Smooth muscle cell of the brain vasculature (primary cell): ENCODE data around the gene CDCA4.

ENCODE experiments used
- DNase-seq: peaks from one replicate; pipeline ENCODE4 v3.0.0-alpha.2; 2012; ENCODE audit warnings: low read depth, low spot score

CDCA4 gene

DNA sequence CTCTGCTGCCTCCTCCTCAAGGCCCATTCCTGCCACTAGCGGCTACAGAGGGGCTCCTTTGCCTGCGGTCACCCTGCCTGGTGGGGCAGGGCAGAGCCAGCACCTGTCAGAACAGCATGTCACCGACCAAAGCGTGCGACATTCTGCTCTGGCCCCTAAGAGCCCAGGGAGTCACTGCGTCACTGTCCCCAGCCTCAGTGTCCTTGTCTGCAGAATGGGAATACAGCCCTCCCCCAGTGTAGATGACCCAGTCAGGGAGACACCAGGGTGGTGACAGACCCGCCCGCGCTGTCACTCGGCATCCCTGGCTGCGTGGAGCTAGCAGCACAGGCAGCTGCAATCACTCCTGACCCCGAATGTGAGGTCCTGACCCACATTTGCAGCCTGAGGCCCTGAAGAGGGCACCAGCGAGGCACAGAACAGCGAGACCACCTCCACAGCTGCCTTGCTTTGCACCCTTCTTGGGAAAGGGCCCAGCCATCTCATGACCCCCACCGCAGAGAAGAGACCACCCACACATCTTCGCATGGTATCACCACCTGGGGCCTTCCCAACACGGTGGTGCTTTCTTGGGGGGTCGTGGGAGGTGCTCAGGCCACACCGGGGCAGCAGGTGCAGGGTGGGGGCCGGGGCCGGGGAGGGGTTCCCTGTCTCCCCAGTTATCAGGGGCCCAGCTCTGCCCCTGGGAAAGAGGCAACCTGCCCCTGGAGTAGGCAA lies 45.2 kb downstream of the CDCA4 start:
- DNase-seq: no peak

DNA sequence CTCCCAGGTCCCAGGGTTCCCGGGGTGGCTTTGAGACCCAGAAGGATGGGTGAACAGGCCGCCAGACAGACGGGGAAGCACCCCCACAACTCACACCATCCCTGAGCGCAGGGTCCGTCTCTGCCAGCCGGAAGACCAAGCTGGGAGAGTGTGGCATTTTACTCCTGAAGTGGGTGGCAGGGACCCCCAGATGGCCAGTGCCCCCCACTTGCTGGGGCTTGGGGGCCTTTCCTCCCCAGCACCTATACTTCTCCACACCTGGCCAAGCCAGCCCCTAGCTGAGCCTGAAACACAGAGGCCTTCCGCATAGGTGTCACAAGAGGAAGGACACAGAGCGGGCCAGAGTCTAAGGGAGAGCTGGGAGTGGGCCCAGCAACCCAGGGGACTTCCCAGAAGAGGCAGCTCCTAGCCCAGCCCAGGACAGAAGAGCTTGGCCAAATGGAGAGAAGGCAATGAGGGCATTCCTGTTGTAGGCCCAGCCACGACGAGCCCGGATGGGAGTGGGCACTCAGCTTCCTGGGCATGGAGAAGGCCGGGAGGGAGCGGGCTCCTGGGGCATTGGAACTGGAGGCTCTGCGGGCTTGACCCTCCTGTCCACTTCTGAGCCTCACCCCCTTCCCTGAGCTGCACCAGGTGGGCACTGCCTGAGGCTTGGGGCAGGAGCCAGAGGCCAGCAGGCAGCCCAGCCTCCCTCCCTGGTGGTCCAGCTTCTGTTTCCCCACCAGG lies 46.1 kb downstream of the CDCA4 start:
- DNase-seq: no peak

DNA sequence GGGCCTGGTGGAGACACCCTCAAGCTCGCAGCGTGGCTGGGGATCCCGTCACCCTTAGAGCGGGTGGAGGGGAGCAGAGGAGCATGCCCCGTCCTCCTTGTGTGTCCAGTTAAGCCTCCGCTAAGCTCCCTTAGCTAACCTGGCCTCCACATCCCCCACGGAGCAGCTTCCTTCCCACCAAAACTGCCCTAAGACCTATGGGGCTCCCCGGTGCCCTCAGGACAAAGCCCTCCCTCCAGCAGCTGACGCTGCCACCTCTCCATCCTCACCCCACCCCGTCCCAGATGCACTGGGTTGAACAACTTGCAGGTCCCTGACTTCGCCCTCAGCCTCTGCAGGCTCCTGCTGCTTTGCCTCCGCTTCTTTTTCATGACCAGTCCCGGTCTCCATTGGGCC lies 46.7 kb downstream of the CDCA4 start:
- no peak for DNase-seq

DNA sequence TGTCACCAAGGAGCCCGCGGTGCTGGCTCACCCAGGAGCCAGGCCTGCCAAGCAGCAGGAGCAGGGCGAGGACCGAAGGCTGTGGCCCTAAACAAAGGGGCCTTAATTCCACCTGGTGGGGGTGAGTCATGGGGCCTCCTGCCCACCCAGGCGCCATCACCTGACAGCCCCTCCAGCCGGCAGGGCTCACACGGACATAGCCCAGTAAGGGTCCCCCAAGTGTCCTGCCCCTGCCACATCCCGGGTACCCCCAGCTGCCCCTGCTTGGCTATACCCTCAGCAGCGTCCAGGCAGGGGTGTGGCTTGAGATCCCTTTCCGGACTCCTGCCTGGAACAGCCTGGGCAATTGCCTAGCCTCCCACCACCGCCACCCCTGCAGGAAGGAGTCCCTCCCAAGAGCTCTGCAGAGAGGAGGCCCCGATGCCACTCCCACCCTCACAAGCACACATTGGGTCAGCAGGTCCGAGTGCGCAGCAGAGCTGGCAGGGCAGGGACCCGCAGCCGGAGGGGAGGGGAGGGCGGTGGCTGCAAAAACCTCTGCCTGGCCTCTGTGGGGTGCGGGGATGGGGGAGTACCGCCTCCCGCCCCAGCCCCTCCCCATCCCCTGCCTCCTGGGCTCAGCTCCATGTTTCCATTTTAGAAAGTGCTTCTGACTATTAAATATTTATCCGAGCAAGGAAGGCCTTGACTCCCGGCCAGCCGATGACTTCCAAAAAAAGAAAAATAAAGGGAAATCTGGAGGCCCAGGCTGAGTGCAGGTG lies 47.3 kb downstream of the CDCA4 start:
- no peak for DNase-seq

DNA sequence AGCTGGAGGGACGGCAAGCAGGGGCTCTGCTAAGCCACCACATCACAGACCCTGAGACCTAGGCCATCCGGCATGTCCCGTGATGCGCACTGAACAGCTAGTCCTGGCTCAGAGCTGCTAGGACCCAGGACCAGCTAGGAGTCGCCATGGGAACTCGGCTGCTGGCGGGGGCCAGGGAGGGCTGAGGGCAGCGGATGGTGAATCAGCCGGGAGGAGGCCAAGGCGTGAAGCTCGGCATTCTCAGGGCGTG lies 47.8 kb downstream of the CDCA4 start:
- DNase-seq: peak; percentile 84

DNA sequence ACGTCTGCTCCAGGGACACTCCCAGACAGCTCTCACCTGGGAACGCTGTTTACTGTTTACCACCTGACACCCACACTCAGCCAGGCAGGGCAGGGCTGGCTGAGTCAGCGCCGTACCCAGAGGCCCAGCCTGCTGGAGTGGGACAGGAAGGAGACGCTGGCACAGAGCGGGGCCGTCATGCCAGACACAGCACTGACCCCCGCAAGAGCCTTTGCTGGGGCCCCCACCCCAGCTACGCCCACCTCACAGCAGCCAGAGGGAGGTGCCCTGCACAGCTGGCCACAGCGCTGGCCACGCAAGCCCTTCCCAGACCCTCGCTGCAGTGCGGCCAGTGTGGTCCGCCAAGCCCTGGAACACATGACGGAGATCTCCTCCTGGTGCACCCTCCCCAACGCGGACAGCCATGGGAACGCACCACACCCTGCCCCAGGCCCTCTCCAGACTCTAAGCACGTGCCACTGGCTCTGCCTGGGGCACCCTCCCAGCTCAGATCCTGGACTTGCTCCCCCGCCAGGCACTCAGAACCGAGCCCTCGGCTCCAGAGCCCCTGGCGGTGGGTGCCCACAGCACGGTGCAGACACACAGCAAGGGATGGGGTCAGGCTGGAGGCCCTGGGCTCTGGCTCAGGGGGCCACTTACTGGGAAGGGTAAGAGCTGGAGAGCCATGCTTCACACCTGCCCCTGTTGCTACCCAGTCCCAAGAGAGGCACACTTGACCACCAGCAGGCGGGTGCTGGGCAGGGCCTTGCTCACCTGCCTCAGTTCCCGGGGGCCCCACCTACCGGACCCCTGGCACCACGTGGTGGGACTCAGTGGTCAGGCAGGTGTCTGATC lies 48.4 kb downstream of the CDCA4 start:
- no peak for DNase-seq

DNA sequence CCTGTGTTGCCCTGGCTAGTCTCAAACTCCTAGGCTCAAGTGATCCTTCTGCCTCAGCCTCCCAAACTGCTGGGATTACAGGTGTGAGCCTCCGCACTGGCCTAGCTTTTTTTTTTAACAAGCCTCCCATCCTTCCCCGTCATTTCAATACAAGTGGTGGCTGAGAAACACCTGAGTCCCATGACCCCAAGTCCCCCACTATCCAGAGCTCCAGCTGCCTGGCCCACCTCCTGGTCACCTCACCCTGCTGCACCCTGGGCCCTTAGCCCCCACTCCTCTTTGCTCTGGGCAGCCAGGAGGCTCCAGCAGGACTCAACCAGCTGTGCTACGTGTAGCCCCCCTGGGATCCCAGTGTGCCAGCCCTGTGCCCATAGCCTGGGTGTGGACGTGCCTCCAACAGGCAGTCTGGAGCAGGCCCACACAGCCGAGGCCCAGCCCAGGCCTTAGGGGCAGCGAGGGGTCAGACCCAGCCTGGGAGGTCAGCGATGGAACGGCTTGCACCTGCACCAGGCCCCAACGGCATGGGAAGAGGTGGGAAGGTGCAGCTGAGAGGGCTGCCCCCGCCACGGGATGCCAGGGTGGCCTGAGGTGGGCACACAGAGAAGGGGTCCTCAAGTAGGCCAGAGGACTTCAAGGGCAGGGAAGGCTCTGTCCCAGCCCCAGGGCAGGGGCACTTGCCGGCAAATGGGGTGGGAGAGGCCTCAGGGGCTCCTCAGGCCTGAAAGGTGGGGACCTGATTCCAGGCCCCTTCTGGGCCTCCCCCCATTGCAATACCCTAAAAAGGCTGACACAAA lies 49.2 kb downstream of the CDCA4 start:
- DNase-seq: no peak

DNA sequence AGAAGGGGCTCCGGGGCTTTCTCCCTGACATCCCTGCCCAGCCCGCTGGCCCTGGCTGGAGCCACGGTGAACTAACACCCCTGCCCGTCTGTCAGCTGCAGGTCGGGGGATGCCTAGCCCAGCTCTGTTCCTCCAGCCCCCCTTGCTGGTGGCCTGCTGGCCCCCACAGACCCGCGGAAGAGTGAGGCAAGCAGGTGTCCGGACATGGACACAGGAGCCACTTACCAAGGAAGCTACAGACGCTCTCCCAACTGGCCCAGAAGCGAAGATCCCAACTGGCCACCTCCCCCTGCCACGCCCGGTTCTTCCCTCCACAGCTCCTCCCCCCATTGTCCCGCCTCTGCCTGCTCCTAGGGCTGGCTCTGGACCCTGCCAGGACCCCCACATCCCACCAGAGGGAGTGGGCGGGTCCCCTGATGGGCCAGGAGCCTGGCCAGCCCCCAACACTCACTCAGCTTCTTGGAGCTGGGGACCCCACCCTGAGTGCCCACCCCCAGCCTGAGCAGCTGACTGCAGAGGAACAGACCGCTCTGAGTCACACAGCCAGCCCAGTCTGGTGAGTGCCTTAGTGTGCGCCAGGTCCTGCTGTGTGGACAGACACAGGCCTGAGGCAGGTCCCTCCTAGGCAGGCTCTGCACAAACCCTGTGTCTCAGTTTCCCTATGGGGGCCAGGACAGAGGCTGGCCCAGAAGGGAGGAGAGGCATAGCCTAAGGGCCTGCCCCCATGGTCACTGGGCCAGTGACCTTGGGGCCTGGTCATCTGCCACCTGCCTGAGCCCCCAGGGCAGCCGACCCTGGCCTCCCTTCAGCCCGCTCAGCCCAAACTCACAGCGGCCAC lies 50.4 kb downstream of the CDCA4 start:
- peak; percentile 84 for DNase-seq

DNA sequence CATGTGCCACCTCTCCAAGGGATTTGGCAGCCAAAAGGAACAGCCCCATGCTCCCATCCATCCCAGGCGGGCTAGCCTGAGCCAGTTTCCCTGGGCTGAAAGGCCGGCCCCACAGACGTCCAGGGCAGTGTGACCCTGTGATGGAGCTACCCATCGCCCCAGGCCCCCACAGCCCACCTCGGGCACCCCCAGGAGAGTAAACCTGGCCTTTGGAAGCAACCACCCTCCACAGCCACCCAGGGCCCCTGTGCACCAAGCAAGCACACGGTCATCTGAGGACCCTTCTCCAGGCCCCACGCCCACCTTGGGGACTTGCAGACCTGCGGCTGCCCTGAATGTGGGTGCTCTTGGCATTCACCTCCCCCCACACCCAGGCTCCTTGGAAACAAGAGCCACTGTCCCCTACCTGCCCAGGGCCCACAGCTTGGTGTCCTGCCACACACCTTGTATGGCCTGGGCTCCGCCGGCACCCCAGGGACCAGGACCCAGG lies 51.1 kb downstream of the CDCA4 start:
- no peak for DNase-seq

DNA sequence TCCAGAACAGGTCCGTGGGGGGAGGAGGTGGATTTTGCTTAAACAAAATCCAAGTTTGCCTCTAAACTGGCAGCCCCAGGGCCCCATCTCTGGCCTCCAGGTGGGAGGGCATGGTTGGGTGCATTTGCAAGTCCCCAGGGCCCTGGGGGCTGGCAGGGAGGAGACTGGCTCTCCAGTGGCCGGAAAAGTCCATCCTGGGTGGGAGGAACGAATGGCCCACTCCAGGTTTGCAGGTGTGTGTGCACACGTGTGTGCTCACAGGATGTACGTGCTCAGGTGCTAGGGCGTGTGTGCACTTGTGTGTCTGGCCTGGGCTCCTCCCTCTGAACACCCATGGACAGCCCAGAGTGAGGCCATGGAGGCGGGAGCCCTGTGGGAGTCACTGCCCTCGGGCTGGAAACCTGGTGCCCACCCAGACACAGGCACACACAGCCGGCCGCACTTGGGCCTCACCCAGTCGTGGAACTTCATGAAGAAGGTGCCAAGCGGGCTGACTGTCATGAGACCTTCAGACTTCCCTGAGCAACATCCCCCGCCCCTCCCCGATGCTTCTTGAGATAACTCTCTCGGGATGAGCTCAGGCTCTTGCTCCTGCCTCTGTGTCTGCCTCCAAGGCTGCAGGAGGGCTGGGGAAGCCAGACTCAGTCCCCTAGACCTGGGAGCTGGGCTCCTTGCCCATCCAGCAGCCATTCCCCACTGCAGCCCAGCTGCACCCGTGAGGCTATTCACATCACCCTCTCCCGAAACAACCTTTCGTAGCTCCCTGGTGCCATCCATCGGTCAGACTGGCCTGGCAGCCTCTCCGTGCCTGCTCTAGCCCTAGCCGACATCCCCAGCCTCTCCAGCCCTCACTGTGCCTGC lies 52.1 kb downstream of the CDCA4 start:
- DNase-seq: no peak

DNA sequence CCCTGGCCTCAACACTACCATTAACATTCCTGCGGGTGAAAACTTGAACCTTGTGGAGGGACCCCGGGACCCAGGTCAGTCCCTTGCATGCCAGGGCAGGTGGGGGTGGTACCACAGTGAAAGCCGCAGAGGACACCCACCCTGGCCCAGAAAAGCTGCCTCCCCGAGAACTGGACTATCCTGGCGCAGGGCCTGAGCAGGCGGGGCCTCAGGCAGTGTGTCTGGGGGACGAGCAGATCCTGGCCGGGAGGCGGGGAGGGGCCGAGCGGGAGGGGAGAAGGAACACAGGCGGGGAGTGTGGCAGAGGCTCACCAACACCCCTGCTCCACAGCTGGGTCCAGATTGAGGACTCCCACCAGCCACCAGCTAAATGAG lies 52.7 kb downstream of the CDCA4 start:
- no peak for DNase-seq

DNA sequence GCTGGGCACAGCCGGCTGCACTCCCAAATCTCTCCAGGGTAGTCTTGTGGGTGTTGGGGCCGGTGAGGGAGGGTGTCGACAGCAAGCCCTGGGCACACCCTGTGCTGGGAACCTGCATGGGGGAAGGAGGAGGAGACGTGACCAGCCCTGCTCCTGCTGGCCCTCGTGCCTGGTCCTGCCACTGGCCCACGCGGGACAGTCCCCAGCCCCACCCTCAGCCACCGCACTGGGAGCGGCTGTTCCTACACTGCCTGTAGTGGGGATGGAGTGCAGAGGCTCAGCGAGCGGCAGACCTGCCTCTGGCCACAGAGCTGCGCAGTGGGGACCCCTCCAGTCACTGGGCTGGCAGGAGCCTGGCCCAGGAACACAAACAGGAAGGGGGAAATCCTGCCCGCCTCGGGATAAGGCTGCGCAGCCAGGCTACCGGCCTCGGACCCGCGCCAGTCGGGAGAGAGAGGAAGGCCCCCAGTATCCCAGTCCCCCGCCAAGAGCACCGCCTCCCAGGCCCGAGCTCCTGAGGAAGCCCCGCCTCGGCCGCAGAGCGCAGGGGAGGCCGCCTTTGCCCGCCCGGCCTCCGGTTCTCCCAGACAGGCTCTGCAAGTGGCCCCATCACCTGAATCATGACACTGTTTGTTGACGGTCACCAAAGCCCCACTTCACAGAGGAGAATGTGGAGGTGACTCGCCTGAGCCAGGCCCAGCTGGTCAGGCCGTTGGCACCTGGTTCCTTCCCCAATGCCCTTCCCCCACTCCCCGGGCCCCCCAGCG lies 53.3 kb downstream of the CDCA4 start:
- no peak for DNase-seq

DNA sequence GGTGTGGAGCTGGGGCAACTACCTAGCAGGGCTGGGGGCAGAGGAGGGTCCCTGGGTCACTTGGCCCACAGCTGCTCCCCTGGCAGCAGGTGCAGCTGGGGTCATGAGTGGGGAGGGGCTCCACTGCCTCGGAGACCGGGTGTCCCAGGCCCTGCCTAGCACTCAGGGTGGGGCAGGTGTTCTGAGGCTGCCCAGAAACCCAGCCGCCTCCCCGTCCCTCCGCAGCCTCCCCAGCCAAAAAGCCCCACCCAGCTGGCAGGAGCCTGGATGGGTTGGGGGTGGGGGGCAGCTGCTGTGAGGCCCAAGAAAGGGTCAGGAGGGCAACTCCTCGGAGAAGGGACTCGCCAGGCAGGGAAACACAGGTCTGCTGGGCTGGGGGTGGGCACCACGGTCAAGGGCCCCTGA lies 53.9 kb downstream of the CDCA4 start:
- DNase-seq: no peak

DNA sequence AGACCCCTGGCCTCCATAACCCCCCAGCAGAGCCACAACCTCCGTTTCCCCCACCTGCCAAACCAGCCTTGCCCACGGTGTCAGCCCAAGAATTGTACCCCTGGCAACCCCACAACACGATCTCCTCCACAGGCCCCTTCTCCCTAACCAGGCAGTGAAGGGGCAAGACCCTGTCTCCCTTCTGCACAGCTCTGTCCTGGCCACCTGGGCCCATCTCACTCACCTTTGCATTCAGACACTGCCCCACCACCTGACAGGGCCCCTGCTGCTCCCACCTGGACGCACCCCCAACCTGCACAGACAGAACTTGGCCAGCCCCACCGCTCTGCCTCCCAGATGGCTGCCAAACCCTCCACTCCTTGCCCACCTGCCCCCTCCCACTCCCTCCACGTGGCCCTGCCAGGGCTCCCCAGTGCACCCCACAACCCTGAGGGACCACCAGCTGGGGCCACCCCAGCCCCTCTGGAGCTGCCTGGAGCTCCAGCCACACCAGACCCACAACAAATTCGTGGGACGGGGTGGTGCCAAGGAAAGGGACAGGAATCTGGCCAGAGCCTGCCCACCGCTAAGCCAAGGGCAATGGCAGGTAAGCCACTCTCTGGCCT lies 54.5 kb downstream of the CDCA4 start:
- DNase-seq: no peak

DNA sequence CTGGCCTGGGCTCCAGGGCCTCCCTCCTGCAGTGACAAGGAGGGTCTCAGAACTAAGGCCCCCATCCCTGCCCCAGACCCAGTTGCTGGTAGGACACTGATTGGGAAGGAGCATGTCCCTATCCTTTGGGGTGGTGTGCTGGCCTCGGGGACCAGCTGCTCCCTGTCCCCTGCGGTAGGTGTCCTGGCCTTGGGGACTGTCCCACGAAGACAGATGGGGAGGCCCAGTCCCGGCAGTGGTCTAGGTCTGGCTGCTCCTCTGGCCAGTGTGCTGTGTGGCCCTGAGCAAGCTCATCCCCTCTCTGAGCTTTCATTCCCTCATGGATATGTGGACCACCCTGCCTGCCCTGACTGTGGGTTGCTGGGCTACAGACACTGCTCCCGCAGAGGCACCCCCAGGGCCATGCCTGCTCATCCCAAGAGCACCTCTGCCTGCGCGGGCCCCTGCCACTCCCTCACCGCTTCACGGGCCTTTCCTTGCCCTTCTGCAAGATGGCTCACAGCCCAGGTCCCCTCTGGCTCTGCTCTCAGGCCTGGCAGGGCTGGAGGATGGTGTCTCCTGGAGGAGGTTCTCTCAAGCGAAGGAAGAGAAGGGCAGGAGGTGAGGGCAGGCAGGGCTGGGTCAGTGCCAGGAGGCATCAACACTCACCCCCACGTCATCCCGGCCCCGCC lies 55.2 kb downstream of the CDCA4 start:
- no peak for DNase-seq

DNA sequence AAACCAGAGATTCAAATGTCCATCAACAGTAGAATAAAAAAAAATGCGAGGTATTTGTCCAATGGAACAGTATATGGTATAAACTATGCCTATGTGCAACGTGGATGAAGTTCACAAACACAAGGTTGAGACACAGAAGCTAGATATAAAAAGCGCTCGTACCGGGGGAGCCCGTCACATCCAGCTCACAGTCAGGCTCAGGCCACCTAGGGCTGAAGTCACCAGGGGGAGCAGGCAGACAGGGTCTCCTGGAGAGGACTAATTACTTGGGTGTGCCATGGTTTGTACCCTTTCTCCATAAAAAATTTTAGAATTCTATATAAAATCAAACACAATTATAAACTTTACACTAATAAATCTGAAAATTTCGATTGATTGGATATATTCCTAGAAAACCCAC lies 56.3 kb downstream of the CDCA4 start:
- DNase-seq: no peak
